ENCODE data around the gene KLC4. TPM values are rescaled to one million over a fixed set of nuclear protein-coding genes. Genes with fewer than 3 reads are reported as not detected.

KLC4 gene
- total RNA-seq, 1 donor from 2014 or later: 32.0 TPM

GRCh38 chr6:43120944-43121913 lies 61.8 kb downstream of the KLC4 start:
- no peak for TF ChIP-seq CTCF (IDR thresholded peaks at IDR 0.05)
- intact Hi-C loops (cut with DNase I): no loop called here
- H3K36me3 ChIP-seq: no peaks in the 10 kb centered on the region
- H3K27me3 ChIP-seq: no peaks in the 10 kb centered on the region
- H3K9me3 ChIP-seq: no peaks in the 10 kb centered on the region
- H3K4me3 ChIP-seq: no peak overlapping the region
- peak overlapping the region; percentile 68 for H3K27ac ChIP-seq
- peaks cover 38% of the 10 kb centered on the region for H3K4me1 ChIP-seq
- DNase-seq: no peak
- peak; percentile 37 for ATAC-seq

GRCh38 chr6:43122146-43122545 lies 62.7 kb downstream of the KLC4 start:
- Histone ChIP-seq H3K4me1 (peaks cover 30% of the 10 kb centered on the region), H3K27me3 (no peaks in the 10 kb centered on the region), H3K9me3 (no peaks in the 10 kb centered on the region), H3K4me3 (no peak overlapping the region), H3K27ac (peak overlapping the region; percentile 68), H3K36me3 (no peaks in the 10 kb centered on the region)
- no peak for TF ChIP-seq CTCF (IDR thresholded peaks at IDR 0.05)
- intact Hi-C loops (cut with DNase I): no loop called here
- ATAC-seq: no peak
- DNase-seq: no peak

GRCh38 chr6:43123461-43124314 lies 64.3 kb downstream of the KLC4 start:
- Histone ChIP-seq H3K9me3 (no peaks in the 10 kb centered on the region), H3K4me1 (peaks cover 35% of the 10 kb centered on the region), H3K36me3 (no peaks in the 10 kb centered on the region), H3K4me3 (no peak overlapping the region), H3K27me3 (no peaks in the 10 kb centered on the region), H3K27ac (no peak overlapping the region)
- TF ChIP-seq CTCF (IDR thresholded peaks at IDR 0.05): no peak
- DNase-seq (no peak), ATAC-seq (no peak)
- intact Hi-C loops (cut with DNase I): no loop called here

DNA sequence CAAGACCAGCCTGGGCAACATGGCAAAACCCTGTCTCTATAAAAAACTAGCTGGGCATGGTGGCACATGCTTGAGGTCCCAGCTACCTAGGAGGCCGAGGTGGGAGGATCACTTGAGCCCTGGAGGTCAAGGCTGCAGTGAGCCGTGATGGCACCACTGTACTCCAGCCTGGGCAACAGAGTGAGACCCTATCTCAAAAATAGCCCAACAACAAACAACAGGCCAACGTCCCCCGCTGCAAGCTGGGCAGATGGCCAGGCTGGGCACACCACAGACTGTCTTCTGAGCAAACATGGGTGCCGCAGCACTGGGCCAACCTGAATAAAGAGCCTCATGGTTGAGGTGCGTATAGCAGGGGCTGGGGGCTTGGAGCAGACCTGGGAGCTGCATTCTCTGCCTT lies 65.0 kb downstream of the KLC4 start:
- no peaks in the 10 kb centered on the region for H3K27me3 ChIP-seq
- DNase-seq (no peak), ATAC-seq (no peak)
- H3K27ac ChIP-seq: no peak overlapping the region
- H3K36me3 ChIP-seq: no peaks in the 10 kb centered on the region
- peaks cover 43% of the 10 kb centered on the region for H3K4me1 ChIP-seq
- TF ChIP-seq CTCF (IDR thresholded peaks at IDR 0.05): no peak
- H3K9me3 ChIP-seq: no peaks in the 10 kb centered on the region
- intact Hi-C loops (cut with DNase I): no loop called here
- H3K4me3 ChIP-seq: no peak overlapping the region

Other genes starting within 250 kb of the KLC4 start
- 64.9 TPM for gene RPL7L1, start 180.0 kb upstream of the KLC4 start, total RNA-seq
- 5.0 TPM for gene PTCRA, start 143.6 kb upstream of the KLC4 start, total RNA-seq
- gene CNPY3, start 130.2 kb upstream of the KLC4 start, total RNA-seq: 63.7 TPM
- 1.4 TPM for gene GNMT, start 98.9 kb upstream of the KLC4 start, total RNA-seq
- gene PEX6, start 80.5 kb upstream of the KLC4 start, total RNA-seq: 30.4 TPM
- 24.1 TPM for gene PPP2R5D, start 75.1 kb upstream of the KLC4 start, total RNA-seq
- 45.5 TPM for gene MEA1, start 45.7 kb upstream of the KLC4 start, total RNA-seq
- gene KLHDC3, start 45.4 kb upstream of the KLC4 start, total RNA-seq: 58.8 TPM
- 39.4 TPM for gene RRP36, start 38.0 kb upstream of the KLC4 start, total RNA-seq
- 20.1 TPM for gene CUL7, start 5.8 kb upstream of the KLC4 start, total RNA-seq
- gene MRPL2, start 197 bp upstream of the KLC4 start, total RNA-seq: 42.4 TPM
- 97.1 TPM for gene PTK7, start 16.7 kb downstream of the KLC4 start, total RNA-seq
- 33.6 TPM for gene SRF, start 111.6 kb downstream of the KLC4 start, total RNA-seq
- gene CUL9, start 122.6 kb downstream of the KLC4 start, total RNA-seq: 37.4 TPM
- gene DNPH1, start 169.8 kb downstream of the KLC4 start, total RNA-seq: 27.6 TPM
- gene TTBK1, start 183.8 kb downstream of the KLC4 start, total RNA-seq: 0.17 TPM
- not detected for gene SLC22A7, start 238.6 kb downstream of the KLC4 start, total RNA-seq
- 0.90 TPM for gene CRIP3, start 249.2 kb downstream of the KLC4 start, total RNA-seq